Activated T-cell treated with anti-CD3 and anti-CD28 coated beads, Interleukin-2, amount 50 U/mL, for 72 hours (primary cell): ENCODE measurements around the gene CAV2. TPM values are rescaled to one million over a fixed set of nuclear protein-coding genes. Genes with fewer than 3 reads are reported as not detected.

Source experiments
- ATAC-seq, 2 donors: fragments of 150-1000 bp; cut with Tn5 transposase; replicated peaks in 1 of 2; 2 replicates each; pipeline ENCODE4 v1.10.0; 2021; ENCODE audit warnings: moderate library complexity in 2 of 2, mild to moderate bottlenecking in 1 of 2
- DNase-seq, 2 donors: peaks; one replicate each; pipeline ENCODE4 v3.0.0; 2021 to 2022; ENCODE audit warnings: mixed read lengths in 1 of 2
- H3K27ac Mint-ChIP-seq: one replicate; pipeline ENCODE4 v1.8.0; 2022; ENCODE audit warnings: mild to moderate bottlenecking, moderate library complexity, mixed read lengths
- H3K27me3 Mint-ChIP-seq: one replicate; pipeline ENCODE4 v1.8.0; 2022; ENCODE audit warnings: low read depth, mixed read lengths
- H3K36me3 Mint-ChIP-seq, 2 donors: one replicate each; pipeline ENCODE4 v1.8.0; 2022; ENCODE audit warnings: mixed read lengths in 2 of 2, mild to moderate bottlenecking in 1 of 2; ENCODE audit not compliant: insufficient read depth in 2 of 2
- H3K4me1 Mint-ChIP-seq: one replicate; pipeline ENCODE4 v1.8.0; 2022; ENCODE audit warnings: low read depth, mixed read lengths
- H3K4me3 Mint-ChIP-seq, 2 donors: one replicate each; pipeline ENCODE4 v1.8.0; 2022; ENCODE audit warnings: mild to moderate bottlenecking in 2 of 2, mixed read lengths in 2 of 2, moderate library complexity in 2 of 2
- H3K9me3 Mint-ChIP-seq, 2 donors: one replicate each; pipeline ENCODE4 v1.8.0; 2022; ENCODE audit warnings: mixed read lengths in 2 of 2
- total RNA-seq, 2 donors: library from RNA; stranded (reverse); gene quantifications; one replicate each; pipeline ENCODE4 v1.2.3, GENCODE V29; 2022

Gene CAV2
- total RNA-seq, result not detected

DNA sequence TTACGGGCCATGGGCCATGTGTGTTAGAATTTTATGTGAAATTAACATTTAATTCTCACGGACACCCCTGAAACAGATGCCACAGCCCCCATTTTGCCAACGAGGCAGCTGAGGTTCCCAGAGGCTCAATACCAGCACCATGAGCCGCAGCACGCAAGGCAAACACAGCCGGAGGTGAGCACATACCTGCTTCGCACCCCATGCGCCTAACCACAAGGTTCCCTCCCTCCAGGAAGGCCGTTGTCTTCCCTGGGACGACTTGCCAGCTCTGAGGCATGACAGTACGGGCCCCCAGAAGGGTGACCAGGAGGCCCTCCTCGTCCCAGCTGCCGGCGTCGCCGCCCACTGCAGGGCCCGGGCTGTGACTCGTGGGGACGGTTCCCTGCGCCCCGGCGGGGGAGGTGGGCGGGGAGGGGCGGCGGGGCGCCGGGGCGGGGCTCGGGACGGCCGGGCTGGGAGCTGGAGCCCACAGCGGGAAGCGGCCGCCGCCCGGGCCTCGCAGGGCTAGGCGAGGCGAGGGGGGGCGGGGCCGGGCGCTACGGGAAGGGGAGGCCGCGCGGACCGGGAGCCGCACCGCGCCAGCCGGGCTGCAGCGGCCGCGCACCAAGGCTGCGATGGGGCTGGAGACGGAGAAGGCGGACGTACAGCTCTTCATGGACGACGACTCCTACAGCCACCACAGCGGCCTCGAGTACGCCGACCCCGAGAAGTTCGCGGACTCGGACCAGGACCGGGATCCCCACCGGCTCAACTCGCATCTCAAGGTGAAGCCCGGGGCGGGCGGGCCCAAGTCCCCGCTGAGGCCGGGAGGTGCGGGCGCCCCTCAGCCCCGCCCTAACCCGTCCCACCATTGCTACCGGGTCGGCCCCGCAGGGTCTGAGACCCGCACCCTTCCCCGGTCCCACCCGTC is at the start of gene CAV2:
Gene CAV2, plus strand, starts transcription at position 571 of the 910 bp plus-strand sequence. Its CDS starts 44 bp downstream, at position 615.
- Mint-ChIP-seq H3K9me3 (peaks cover 0 to 2% of the 10 kb centered on the region in 2 donors), H3K27me3 (peaks cover 69% of the 10 kb centered on the region), H3K27ac (no peak within 1 kb of the TSS), H3K4me3 (peak within 1 kb of the TSS; percentile 49 to 76), H3K36me3 (peaks cover 0 to 1% of the 10 kb centered on the region in 2 donors), H3K4me1 (peaks cover 10% of the 10 kb centered on the region)
- ATAC-seq, result peak; percentile 50 to 65
- DNase-seq, result peak; percentile 25 to 26

DNA sequence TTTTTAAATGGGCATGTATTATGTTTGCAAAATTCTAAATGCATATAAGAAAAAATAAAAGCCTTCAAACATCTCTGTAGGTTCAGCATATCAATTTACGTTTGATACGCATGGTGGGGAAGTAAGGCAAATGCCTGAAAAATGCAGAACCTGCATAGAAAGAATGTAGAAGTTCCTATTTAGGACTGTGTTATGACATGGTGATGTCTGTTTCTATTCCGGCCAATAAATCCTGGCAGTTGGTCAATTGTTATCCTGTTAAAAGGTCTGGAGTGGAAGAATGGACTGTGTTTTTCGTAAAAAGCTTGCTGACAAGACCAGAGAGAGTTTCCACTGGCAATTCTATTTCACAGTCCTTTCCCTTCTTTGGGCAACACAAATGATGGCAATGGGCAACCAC is 49.6 kb upstream of the CAV2 start:
- Mint-ChIP-seq H3K4me1 (no peaks in the 10 kb centered on the region), H3K36me3 (no peaks in the 10 kb centered on the region)
- ATAC-seq, result no peak

DNA sequence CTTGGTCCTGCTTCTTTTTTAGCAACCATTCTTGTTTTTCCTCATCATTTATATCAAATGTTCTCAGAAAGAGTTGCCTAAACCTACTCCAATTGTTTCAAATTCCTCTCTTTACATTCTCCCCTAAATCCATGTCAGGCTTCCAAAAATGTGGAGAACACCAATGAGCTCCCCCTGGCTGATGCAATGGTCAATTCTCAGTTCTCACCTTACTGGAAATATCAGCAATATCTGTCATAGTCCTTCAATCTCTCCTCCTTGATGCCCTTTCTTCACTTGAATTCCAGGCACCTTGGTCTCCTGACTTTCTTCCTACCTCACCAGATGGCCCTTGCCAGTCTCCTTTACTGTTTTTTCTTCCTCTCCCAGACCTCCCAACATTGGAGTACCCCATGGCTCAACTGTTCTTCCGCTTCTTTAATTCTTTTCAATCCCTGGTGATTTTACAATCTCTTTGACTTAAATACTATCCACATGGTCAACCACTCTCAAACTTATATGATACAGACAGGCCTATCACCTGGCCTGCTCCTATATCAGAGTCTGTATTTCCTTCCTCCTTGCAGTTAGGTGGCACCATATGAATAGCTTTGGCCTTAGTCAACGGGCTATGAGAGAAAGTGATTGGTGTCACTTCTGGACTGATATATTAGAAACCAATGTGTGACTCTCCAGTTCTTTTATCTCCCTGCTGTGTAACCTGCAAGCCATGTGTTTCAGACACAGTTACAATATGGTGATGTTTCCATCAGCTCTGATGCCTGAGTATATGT is 47.4 kb upstream of the CAV2 start:
- H3K4me1 Mint-ChIP-seq, result no peaks in the 10 kb centered on the region
- ATAC-seq (no peak), DNase-seq (no peak)
- peaks cover 21% of the 10 kb centered on the region for H3K27me3 Mint-ChIP-seq
- H3K27ac Mint-ChIP-seq, result no peak overlapping the region
- no peaks in the 10 kb centered on the region for H3K9me3 Mint-ChIP-seq
- no peak overlapping the region for H3K4me3 Mint-ChIP-seq
- no peaks in the 10 kb centered on the region for H3K36me3 Mint-ChIP-seq

More for the DNA sequence above, 49.6 kb upstream of the CAV2 start:
- no peak overlapping the region for H3K4me3 Mint-ChIP-seq
- no peak for DNase-seq
- H3K27ac Mint-ChIP-seq, result no peak overlapping the region
- no peaks in the 10 kb centered on the region for H3K9me3 Mint-ChIP-seq
- peaks cover 23% of the 10 kb centered on the region for H3K27me3 Mint-ChIP-seq

- no peaks in the 10 kb centered on the region for H3K9me3 Mint-ChIP-seq
- no peak overlapping the region for H3K27ac Mint-ChIP-seq
- DNase-seq (no peak), ATAC-seq (no peak)
- H3K4me3 Mint-ChIP-seq, result no peak overlapping the region
- peaks cover 15% of the 10 kb centered on the region for H3K27me3 Mint-ChIP-seq
- no peaks in the 10 kb centered on the region for H3K36me3 Mint-ChIP-seq
- H3K4me1 Mint-ChIP-seq, result no peaks in the 10 kb centered on the region
Measured at GRCh38 chr7:116454377-116454776, 45.2 kb upstream of the CAV2 start.

DNA sequence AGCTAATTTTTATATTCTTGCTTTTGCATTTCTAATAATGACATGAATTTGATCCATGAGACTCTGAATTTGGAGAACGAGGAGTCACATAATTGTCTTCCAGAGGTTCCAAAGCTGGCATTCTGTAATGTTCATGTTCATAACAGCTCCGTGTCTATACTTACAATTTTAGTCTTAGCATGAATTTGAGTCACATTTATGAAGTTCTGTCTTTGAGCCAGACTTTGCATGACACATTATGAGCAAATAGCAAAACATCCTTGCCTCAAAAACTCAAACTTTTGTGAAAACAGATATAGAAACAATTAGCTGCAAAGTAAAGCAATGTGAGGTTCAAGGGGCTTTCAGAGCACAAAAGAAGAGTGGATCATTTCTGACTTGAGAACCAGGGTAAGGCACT is 44.5 kb upstream of the CAV2 start:
- ATAC-seq, result no peak

DNA sequence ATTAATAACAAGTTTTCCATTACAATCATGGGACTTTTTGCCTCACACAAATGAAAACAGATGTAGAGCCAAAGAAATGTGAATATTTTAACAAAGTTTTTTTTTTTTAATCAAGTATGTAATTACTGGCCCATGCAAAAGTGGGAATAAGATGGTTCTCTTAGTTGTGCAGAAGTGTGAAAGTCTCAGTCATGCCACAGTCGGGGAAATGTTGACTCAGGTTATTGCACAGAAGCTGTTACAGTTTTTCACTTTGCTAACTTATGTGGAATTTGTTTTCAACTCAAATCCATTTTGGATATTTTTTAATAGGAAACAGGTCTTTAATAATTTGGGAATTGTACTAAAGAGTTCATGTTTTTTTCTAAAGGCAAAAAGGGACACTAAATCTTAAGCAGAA is 44.0 kb upstream of the CAV2 start:
- Mint-ChIP-seq H3K4me1 (no peaks in the 10 kb centered on the region), H3K9me3 (no peaks in the 10 kb centered on the region), H3K36me3 (no peaks in the 10 kb centered on the region), H3K27ac (no peak overlapping the region), H3K27me3 (peaks cover 11% of the 10 kb centered on the region), H3K4me3 (no peak overlapping the region)
- ATAC-seq (no peak), DNase-seq (no peak)

More for the DNA sequence above, 44.5 kb upstream of the CAV2 start:
- Mint-ChIP-seq H3K4me1 (no peaks in the 10 kb centered on the region), H3K4me3 (no peak overlapping the region), H3K27ac (no peak overlapping the region), H3K9me3 (no peaks in the 10 kb centered on the region), H3K36me3 (no peaks in the 10 kb centered on the region), H3K27me3 (peaks cover 11% of the 10 kb centered on the region)
- DNase-seq, result no peak

DNA sequence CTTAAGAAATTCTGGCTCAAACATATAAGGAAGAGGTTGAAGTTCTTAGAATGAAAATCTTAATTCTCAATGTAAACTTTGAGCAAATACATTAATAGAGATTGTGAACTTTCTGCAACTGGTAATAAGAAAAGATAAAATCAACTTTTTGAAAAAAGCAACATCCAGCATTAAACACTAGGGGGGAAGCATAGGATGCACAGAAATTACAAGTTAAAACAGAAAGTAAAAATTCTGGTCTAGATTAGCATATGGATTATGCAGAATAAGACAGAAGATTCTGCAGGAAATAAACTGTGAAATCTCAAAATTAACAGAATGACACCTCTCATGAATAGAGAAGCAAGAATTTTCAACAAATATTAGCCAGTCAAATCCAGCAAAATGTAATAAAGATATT is 38.0 kb upstream of the CAV2 start:
- Mint-ChIP-seq H3K27me3 (peaks cover 7% of the 10 kb centered on the region), H3K9me3 (no peaks in the 10 kb centered on the region), H3K4me3 (no peak overlapping the region), H3K36me3 (no peaks in the 10 kb centered on the region), H3K4me1 (no peaks in the 10 kb centered on the region), H3K27ac (no peak overlapping the region)
- ATAC-seq (no peak), DNase-seq (no peak)

DNA sequence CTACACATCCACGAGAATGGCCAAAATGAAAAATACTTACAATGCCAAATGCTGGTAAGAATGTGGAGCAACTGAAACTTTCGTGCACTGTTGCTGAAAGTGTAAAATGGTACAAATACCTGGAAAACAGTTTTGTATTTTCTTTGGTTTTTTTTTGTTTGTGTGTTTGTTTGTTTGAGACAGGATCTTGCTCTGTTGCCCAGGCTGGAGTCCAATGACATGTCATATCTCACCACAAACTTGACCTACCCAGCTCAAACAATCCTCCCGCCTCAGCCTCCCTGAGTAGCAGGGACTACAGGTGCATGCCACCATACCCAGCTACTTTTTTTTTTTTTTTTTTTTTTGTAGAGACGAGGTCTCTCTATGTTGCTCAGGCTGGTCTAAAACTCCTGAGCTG is 35.6 kb upstream of the CAV2 start:
- DNase-seq (no peak), ATAC-seq (no peak)
- Mint-ChIP-seq H3K36me3 (no peaks in the 10 kb centered on the region), H3K27me3 (peaks cover 7% of the 10 kb centered on the region), H3K9me3 (no peaks in the 10 kb centered on the region), H3K4me3 (no peak overlapping the region), H3K27ac (no peak overlapping the region), H3K4me1 (no peaks in the 10 kb centered on the region)

DNA sequence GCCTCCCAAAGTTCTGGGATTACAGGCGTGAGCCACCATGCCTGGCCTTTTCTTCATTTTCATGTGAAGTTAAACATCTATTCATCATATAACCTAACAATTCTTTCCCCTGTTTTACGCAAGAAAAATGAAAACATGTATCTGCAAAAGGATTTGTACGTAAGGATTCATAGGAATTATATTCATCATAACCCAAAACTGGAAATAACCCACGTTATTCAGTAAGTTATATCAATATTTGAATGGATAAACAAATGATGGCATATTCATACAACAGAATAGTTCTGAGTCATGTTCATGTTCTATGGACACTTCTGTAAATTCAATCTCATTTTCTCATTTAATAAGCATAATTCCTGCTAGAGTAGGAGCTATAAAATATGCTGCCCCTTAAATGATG is 35.2 kb upstream of the CAV2 start:
- H3K27me3 Mint-ChIP-seq, result peaks cover 7% of the 10 kb centered on the region
- no peaks in the 10 kb centered on the region for H3K4me1 Mint-ChIP-seq
- H3K4me3 Mint-ChIP-seq, result no peak overlapping the region
- no peaks in the 10 kb centered on the region for H3K36me3 Mint-ChIP-seq
- ATAC-seq (no peak), DNase-seq (no peak)
- no peak overlapping the region for H3K27ac Mint-ChIP-seq
- no peaks in the 10 kb centered on the region for H3K9me3 Mint-ChIP-seq

GRCh38 chr7:116465125-116465524 is 34.4 kb upstream of the CAV2 start:
- Mint-ChIP-seq H3K4me3 (no peak overlapping the region), H3K4me1 (no peaks in the 10 kb centered on the region), H3K27me3 (peaks cover 7% of the 10 kb centered on the region), H3K9me3 (no peaks in the 10 kb centered on the region), H3K27ac (no peak overlapping the region), H3K36me3 (no peaks in the 10 kb centered on the region)
- DNase-seq, result no peak
- ATAC-seq, result no peak

- DNase-seq (no peak), ATAC-seq (no peak)
- no peaks in the 10 kb centered on the region for H3K36me3 Mint-ChIP-seq
- H3K27ac Mint-ChIP-seq, result no peak overlapping the region
- no peaks in the 10 kb centered on the region for H3K4me1 Mint-ChIP-seq
- H3K4me3 Mint-ChIP-seq, result no peak overlapping the region
- H3K27me3 Mint-ChIP-seq, result peaks cover 15% of the 10 kb centered on the region
- no peaks in the 10 kb centered on the region for H3K9me3 Mint-ChIP-seq
Measured at GRCh38 chr7:116468534-116468933, 31.0 kb upstream of the CAV2 start.

- no peak for ATAC-seq
- DNase-seq, result no peak
- Mint-ChIP-seq H3K27me3 (peaks cover 37% of the 10 kb centered on the region), H3K27ac (no peak overlapping the region), H3K4me1 (no peaks in the 10 kb centered on the region), H3K36me3 (peaks cover 3 to 4% of the 10 kb centered on the region in 2 donors), H3K9me3 (peaks cover 3 to 7% of the 10 kb centered on the region in 2 donors), H3K4me3 (no peak overlapping the region)
Measured at GRCh38 chr7:116477625-116478024, 21.9 kb upstream of the CAV2 start.

- Mint-ChIP-seq H3K27ac (no peak overlapping the region), H3K27me3 (peaks cover 37% of the 10 kb centered on the region), H3K4me3 (no peak overlapping the region), H3K4me1 (no peaks in the 10 kb centered on the region), H3K9me3 (peaks cover 3 to 7% of the 10 kb centered on the region in 2 donors), H3K36me3 (peaks cover 3 to 4% of the 10 kb centered on the region in 2 donors)
- ATAC-seq, result no peak
- DNase-seq, result no peak
Measured at GRCh38 chr7:116478834-116479233, 20.7 kb upstream of the CAV2 start.
